H1 (cell line): ENCODE data around the gene CD7. TPM values are rescaled to one million over a fixed set of nuclear protein-coding genes. Genes with fewer than 3 reads are reported as not detected.
A peak's percentile ranks its signal among the peaks of the same experiment; 100 is the strongest.

Experiments used
- CTCF ChIA-PET: fragments of 300-600 bp; sonication (Branson Sonifier 250); formaldehyde crosslinking; loops from one replicate; lab custom pipeline; 2021; ENCODE audit not compliant: partially characterized antibody; lab: Charles Lee
- POLR2A ChIA-PET: fragments of 300-600 bp; sonication (Branson Sonifier 250); formaldehyde crosslinking; loops from one replicate; lab custom pipeline; 2021; ENCODE audit warnings: inconsistent platforms; ENCODE audit not compliant: partially characterized antibody; lab: Charles Lee
- DNase-seq, 2 experiments: peaks; one replicate each; pipeline versions ENCODE4 v3.0.0 to v3.0.0-alpha.2; 2010 to 2022; ENCODE audit warnings: low spot score in 2 of 2, low read depth in 1 of 2, mixed read lengths in 1 of 2
- FAIRE-seq: peaks from 2 replicates; lab custom pipeline; 2011; peaks lifted over from hg19 to GRCh38; lab: Jason Lieb, UNC
- H2AFZ ChIP-seq: 2 replicates; pipeline ENCODE4 v1.8.1; 2012; ENCODE audit warnings: low read length, inconsistent platforms
- H2AK5ac ChIP-seq: 2 replicates; pipeline ENCODE4 v1.6.1; 2013; ENCODE audit warnings: low read depth, low read length
- H2BK120ac ChIP-seq: replicated peaks from 2 replicates; pipeline ENCODE3; 2013; ENCODE audit warnings: low read depth, low read length, inconsistent platforms
- H2BK12ac ChIP-seq: 2 replicates; pipeline ENCODE4 v1.6.1; 2013; ENCODE audit warnings: low read depth, low read length
- H2BK15ac ChIP-seq: 2 replicates; pipeline ENCODE4 v1.6.1; 2013; ENCODE audit warnings: low read length
- H2BK20ac ChIP-seq: 2 replicates; pipeline ENCODE4 v1.6.1; 2013; ENCODE audit warnings: low read length
- H2BK5ac ChIP-seq: 2 replicates; pipeline ENCODE4 v1.6.1; 2013; ENCODE audit warnings: low read depth, low read length
- H3K14ac ChIP-seq: 2 replicates; pipeline ENCODE4 v1.6.1; 2013; ENCODE audit warnings: inconsistent platforms; ENCODE audit not compliant: insufficient read length
- H3K18ac ChIP-seq: 2 replicates; pipeline ENCODE4 v1.6.1; 2013; ENCODE audit warnings: low read length; ENCODE audit errors: extremely low read depth
- H3K23ac ChIP-seq: 2 replicates; pipeline ENCODE4 v1.6.1; 2013; ENCODE audit warnings: inconsistent platforms; ENCODE audit not compliant: insufficient read length
- H3K23me2 ChIP-seq: 2 replicates; pipeline ENCODE4 v1.6.1; 2013; ENCODE audit warnings: low read depth, low read length
- H3K27ac ChIP-seq: 2 replicates; pipeline ENCODE4 v1.6.1; 2011; ENCODE audit warnings: low read depth, low read length, inconsistent platforms
- H3K27me3 ChIP-seq, 4 experiments: replicated peaks in 1 of 4; 1 replicate in 1 of 4; 2 replicates in 3 of 4; pipeline versions ENCODE4 v1.6.1 to v1.8.1; 2011 to 2013; ENCODE audit warnings: low read length in 3 of 4, mild to moderate bottlenecking in 3 of 4, inconsistent platforms in 2 of 4, mixed read lengths in 2 of 4, moderate library complexity in 1 of 4; ENCODE audit not compliant: control insufficient read depth in 3 of 4, insufficient read depth in 3 of 4; ENCODE audit errors: extremely low read depth in 1 of 4
- H3K36me3 ChIP-seq, 4 experiments: 2 replicates each; pipeline versions ENCODE4 v1.6.1 to v1.8.1; 2011 to 2013; ENCODE audit warnings: mild to moderate bottlenecking in 4 of 4, low read length in 3 of 4, moderate library complexity in 2 of 4, control low read depth in 1 of 4, inconsistent platforms in 1 of 4; ENCODE audit not compliant: insufficient read depth in 4 of 4, control insufficient read depth in 2 of 4
- H3K4ac ChIP-seq: replicated peaks from 2 replicates; pipeline ENCODE3; 2013; ENCODE audit warnings: low read length, low read depth, mixed read lengths, inconsistent platforms; ENCODE audit not compliant: insufficient read length
- H3K4me1 ChIP-seq, 4 experiments: replicated peaks in 1 of 4; 1 replicate in 1 of 4; 2 replicates in 3 of 4; pipeline versions ENCODE4 v1.6.1 to v1.8.1; 2011 to 2013; ENCODE audit warnings: low read length in 3 of 4, inconsistent platforms in 2 of 4, mixed read lengths in 1 of 4; ENCODE audit not compliant: insufficient read depth in 4 of 4, control insufficient read depth in 3 of 4
- H3K4me2 ChIP-seq, 2 experiments: 2 replicates each; pipeline versions ENCODE4 v1.6.1 to v1.8.1; 2011 to 2013; ENCODE audit warnings: low read depth in 2 of 2, low read length in 2 of 2, control low read depth in 1 of 2, inconsistent platforms in 1 of 2, mild to moderate bottlenecking in 1 of 2; ENCODE audit not compliant: insufficient read depth in 1 of 2
- H3K4me3 ChIP-seq, 4 experiments: fragments of 200-600, 300-600 bp in 1 of 4; sonication (generic), shearing (Covaris generic), sonication (Bioruptor Twin) in 1 of 4; 2 replicates each; pipeline versions ENCODE4 v1.5.1 to v1.8.1; 2011 to 2016; ENCODE audit warnings: low read length in 4 of 4, low read depth in 3 of 4, control low read depth in 2 of 4, inconsistent platforms in 2 of 4, mild to moderate bottlenecking in 2 of 4, mixed read lengths in 1 of 4, moderate library complexity in 1 of 4; ENCODE audit not compliant: insufficient read depth in 2 of 4; ENCODE audit errors: extremely low read depth in 1 of 4
- H3K56ac ChIP-seq: replicated peaks from 2 replicates; pipeline ENCODE3; 2013; ENCODE audit warnings: low read depth, mild to moderate bottlenecking, mixed read lengths, low read length, inconsistent platforms; ENCODE audit not compliant: insufficient read length
- H3K79me1 ChIP-seq: 2 replicates; pipeline ENCODE4 v1.6.1; 2013; ENCODE audit warnings: low read depth, low read length, control low read depth
- H3K79me2 ChIP-seq, 2 experiments: 2 replicates each; pipeline versions ENCODE4 v1.6.1 to v1.8.1; 2012 to 2013; ENCODE audit warnings: low read length in 2 of 2, mild to moderate bottlenecking in 2 of 2, inconsistent platforms in 1 of 2; ENCODE audit not compliant: insufficient read depth in 2 of 2, control insufficient read depth in 1 of 2
- H3K9ac ChIP-seq, 4 experiments: replicated peaks in 1 of 4; 1 replicate in 1 of 4; 2 replicates in 3 of 4; pipeline versions ENCODE4 v1.6.1 to v1.8.1; 2011 to 2013; ENCODE audit warnings: low read depth in 3 of 4, low read length in 3 of 4, control low read depth in 2 of 4, mild to moderate bottlenecking in 2 of 4, moderate library complexity in 2 of 4, inconsistent platforms in 1 of 4; ENCODE audit errors: extremely low read depth in 1 of 4
- H3K9me3 ChIP-seq, 2 experiments: 2 replicates each; pipeline versions ENCODE4 v1.6.1 to v1.8.1; 2012 to 2013; ENCODE audit warnings: mild to moderate bottlenecking in 2 of 2, moderate library complexity in 2 of 2, control low read depth in 1 of 2, inconsistent platforms in 1 of 2, low read depth in 1 of 2, low read length in 1 of 2, mixed read lengths in 1 of 2; ENCODE audit not compliant: insufficient read depth in 2 of 2
- H4K20me1 ChIP-seq, 2 experiments: replicated peaks in 1 of 2; 2 replicates each; pipeline versions ENCODE3 to v1.8.1; 2011 to 2013; ENCODE audit warnings: inconsistent platforms in 2 of 2, low read length in 2 of 2, mild to moderate bottlenecking in 1 of 2; ENCODE audit not compliant: insufficient read depth in 2 of 2, control insufficient read depth in 1 of 2
- H4K5ac ChIP-seq: 2 replicates; pipeline ENCODE4 v1.6.1; 2013; ENCODE audit warnings: low read length, low read depth, mixed read lengths, inconsistent platforms; ENCODE audit not compliant: insufficient read length
- H4K8ac ChIP-seq: 2 replicates; pipeline ENCODE4 v1.8.0; 2013; ENCODE audit warnings: mild to moderate bottlenecking, moderate library complexity, low read length, inconsistent platforms; ENCODE audit not compliant: insufficient read depth; ENCODE audit errors: extremely low read depth
- H4K91ac ChIP-seq: replicated peaks from 2 replicates; pipeline ENCODE3; 2013; ENCODE audit warnings: low read length, mixed read lengths, inconsistent platforms; ENCODE audit not compliant: insufficient read length
- CTCF ChIP-seq, 3 experiments: IDR thresholded peaks; 1 replicate in 2 of 3; 2 replicates in 1 of 3; pipeline versions ENCODE4 v1.5.1 to v1.6.1; 2011; ENCODE audit warnings: low read length in 3 of 3, mild to moderate bottlenecking in 3 of 3, inconsistent platforms in 2 of 3, low read depth in 1 of 3, moderate library complexity in 1 of 3; ENCODE audit not compliant: insufficient read depth in 1 of 3; ENCODE audit errors: control extremely low read depth in 1 of 3
- JUND ChIP-seq: IDR thresholded peaks from 2 replicates; pipeline ENCODE4 v1.6.1; 2011; ENCODE audit warnings: mild to moderate bottlenecking, improper control_type of control experiment, low read length
- KDM1A ChIP-seq: fragments of 200-600, 300-600 bp; sonication (generic); IDR thresholded peaks from 2 replicates; pipeline ENCODE4 v1.7.1; 2016; ENCODE audit warnings: mild to moderate bottlenecking, low read length, borderline replicate concordance
- POU5F1 ChIP-seq: IDR thresholded peaks from 2 replicates; pipeline ENCODE4 v1.6.1; 2011; ENCODE audit warnings: low read depth, mild to moderate bottlenecking, low read length, moderate library complexity
- RBBP5 ChIP-seq: IDR thresholded peaks from 2 replicates; pipeline ENCODE4 v1.7.1; 2012; ENCODE audit warnings: low read depth, mild to moderate bottlenecking, inconsistent platforms, low read length, moderate library complexity, borderline replicate concordance
- TAF7 ChIP-seq: optimal IDR thresholded peaks from 2 replicates; pipeline ENCODE3; 2011; ENCODE audit warnings: low read depth, mild to moderate bottlenecking, inconsistent platforms, low read length, moderate library complexity, borderline replicate concordance
- TCF12 ChIP-seq: IDR thresholded peaks from 2 replicates; pipeline ENCODE4 v1.6.1; 2011; ENCODE audit warnings: low read depth, mild to moderate bottlenecking, low read length
- TEAD4 ChIP-seq: IDR thresholded peaks from 2 replicates; pipeline ENCODE4 v1.6.1; 2012; ENCODE audit warnings: low read depth, low read length, inconsistent platforms, mixed read lengths
- WGBS, 2 experiments: shearing (Covaris generic) in 1 of 2; methylation state at CpG; one replicate each; pipeline versions ENCODE4 v1.1.6 to v1.1.7; 2013 to 2015; ENCODE audit warnings: low lambda C conversion rate in 2 of 2, mixed read lengths in 2 of 2, inconsistent platforms in 1 of 2, low coverage in 1 of 2, missing lambda C conversion rate in 1 of 2; ENCODE audit not compliant: insufficient replicate concordance in 2 of 2, insufficient coverage in 1 of 2, insufficient read length in 1 of 2; ENCODE audit errors: extremely low coverage in 1 of 2, missing lambda C conversion rate in 1 of 2; 5-methylcytosine and 5-hydroxymethylcytosine counted together
- polyA plus RNA-seq, 7 experiments: library from polyadenylated mRNA; depleted of rRNA in 3 of 7; stranded (reverse) in 5 of 7; unstranded in 2 of 7; fragments of >200 nt in 5 of 7; fragments of 200-250 nt in 2 of 7; gene quantifications; 1 replicate in 5 of 7; 2 replicates in 1 of 7; 4 replicates in 1 of 7; pipeline versions ENCODE4 v1.2.1 to v1.2.3, GENCODE V29; 2011 to 2013; ENCODE audit warnings: missing spikeins in 2 of 7, mixed read lengths in 2 of 7
- total RNA-seq: library from RNA; stranded (reverse); fragmentation: NEBNext Ultra II Directional; extraction: Animal tissue kit (Norgen Biotek cat#: 25700); gene quantifications from 2 replicates; pipeline ENCODE4 v1.2.1, GENCODE V29; 2021

CD7 gene
- total and polyA plus RNA-seq, 2 of the 8 experiments (the other 6 are each of a cell fraction or from before 2014, with no cell fraction given) = 0.83 to 0.86 TPM

- H2BK5ac ChIP-seq = no peak overlapping the region
- H4K5ac ChIP-seq = no peak overlapping the region
- peaks cover 0 to 21% (median 17%) of the 10 kb centered on the region in 4 experiments; a peak in 6 of 7 replicates for H3K4me1 ChIP-seq
- H2BK12ac ChIP-seq = peak overlapping the region; percentile 44; the same call in 1 of the 2 replicates
- peaks cover 8 to 23% (median 20%) of the 10 kb centered on the region in 4 experiments for H3K27me3 ChIP-seq
- H2AK5ac ChIP-seq = no peak overlapping the region
- H3K23me2 ChIP-seq = no peaks in the 10 kb centered on the region; the same call in 1 of the 2 replicates
- H3K4me3 ChIP-seq = no peak overlapping the region
- no peak overlapping the region for H3K23ac ChIP-seq
- peaks cover 0 to 3% of the 10 kb centered on the region in 2 experiments for H4K20me1 ChIP-seq
- TF ChIP-seq JUND (no peak), TAF7 (no peak), RBBP5 (no peak), TEAD4 (no peak), CTCF (IDR thresholded peaks at IDR 0.05; ENCODE audit: control extremely low read depth in 1 of 3, insufficient read depth in 1 of 3, low read depth in 1 of 3, low read length in 3 of 3) (no peak), POU5F1 (no peak), TCF12 (no peak), KDM1A (no peak)
- FAIRE-seq (no peak), DNase-seq (no peak)
- no peaks in the 10 kb centered on the region for H3K79me2 ChIP-seq
- H3K18ac ChIP-seq = no peak overlapping the region
- no peak overlapping the region for H3K4ac ChIP-seq
- H2AFZ ChIP-seq = no peak overlapping the region
- no peak overlapping the region for H4K8ac ChIP-seq
- WGBS, 2 experiments = 62% methylated on average over 5 of the region's 16 CpGs; no CpG with 5 or more reads in 1 of the 2 experiments
- ChIA-PET POLR2A (no interaction called here), CTCF (interaction anchor here (0.9 to 1.8 kb wide), 3 partner anchors 11 to 66 kb away, joined by 3 to 4 read pairs (median 4); no protein-coding TSS in a partner anchor)
- H3K9ac ChIP-seq = no peak overlapping the region
- H3K14ac ChIP-seq = no peak overlapping the region
- H3K9me3 ChIP-seq = no peaks in the 10 kb centered on the region
- H3K56ac ChIP-seq = no peak overlapping the region
- H2BK15ac ChIP-seq = no peak overlapping the region
- H3K79me1 ChIP-seq = no peaks in the 10 kb centered on the region
- no peak overlapping the region for H2BK20ac ChIP-seq
- no peak overlapping the region for H2BK120ac ChIP-seq
- no peaks in the 10 kb centered on the region for H3K36me3 ChIP-seq
- no peak overlapping the region for H4K91ac ChIP-seq
- no peak overlapping the region for H3K27ac ChIP-seq
- H3K4me2 ChIP-seq = peak overlapping the region; percentile 21 to 33; a peak in 2 of 4 replicates
Observed at GRCh38 chr17:82327757-82328140, 10.3 kb upstream of the CD7 start.
